Measurements from ENCODE around the gene ARHGAP22.

The ARHGAP22 gene

DNA sequence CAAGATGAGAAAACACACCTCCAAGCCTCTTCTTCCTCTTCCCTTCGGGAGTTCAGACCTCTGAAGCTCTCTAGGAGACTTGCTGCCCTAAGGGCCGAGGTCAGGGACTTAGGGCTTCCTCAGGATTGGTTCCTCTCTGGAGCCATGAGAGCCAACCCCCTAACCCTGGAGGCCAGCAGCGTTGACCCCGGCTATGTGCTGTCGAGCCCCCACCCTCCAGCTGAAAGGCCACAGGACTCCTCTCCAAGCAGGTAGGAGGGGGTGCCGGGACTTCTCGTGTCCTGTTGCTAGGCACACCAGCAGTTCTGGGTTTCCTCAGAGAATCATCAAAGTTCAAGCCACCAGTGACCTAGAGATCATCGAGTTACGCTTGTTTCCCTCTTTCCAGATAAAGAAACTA, 87.4 kb downstream of the ARHGAP22 start:
- no peak for DNase-seq (ENCODE audit: extremely low read depth in 1 of 2, low read depth in 1 of 2)

DNA sequence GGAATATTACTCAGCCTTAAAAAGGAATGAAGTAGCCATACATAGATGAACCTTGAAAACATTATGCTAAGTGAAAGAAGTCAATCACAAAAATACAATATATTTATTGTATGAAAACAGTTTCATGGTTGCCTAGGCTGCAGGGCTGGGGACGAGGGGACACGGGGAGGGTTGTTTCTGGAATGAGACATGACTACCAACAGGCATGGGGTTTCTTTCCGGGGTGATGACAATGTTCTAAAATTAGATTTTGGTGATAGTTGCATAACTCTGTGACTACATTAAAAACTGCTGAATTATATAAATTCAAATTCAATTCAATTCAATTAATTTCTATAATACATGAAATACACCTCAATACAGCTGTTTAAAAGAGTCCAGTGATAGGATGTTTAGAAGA, 88.0 kb downstream of the ARHGAP22 start:
- DNase-seq (ENCODE audit: extremely low read depth in 1 of 2, low read depth in 1 of 2), result no peak

DNA sequence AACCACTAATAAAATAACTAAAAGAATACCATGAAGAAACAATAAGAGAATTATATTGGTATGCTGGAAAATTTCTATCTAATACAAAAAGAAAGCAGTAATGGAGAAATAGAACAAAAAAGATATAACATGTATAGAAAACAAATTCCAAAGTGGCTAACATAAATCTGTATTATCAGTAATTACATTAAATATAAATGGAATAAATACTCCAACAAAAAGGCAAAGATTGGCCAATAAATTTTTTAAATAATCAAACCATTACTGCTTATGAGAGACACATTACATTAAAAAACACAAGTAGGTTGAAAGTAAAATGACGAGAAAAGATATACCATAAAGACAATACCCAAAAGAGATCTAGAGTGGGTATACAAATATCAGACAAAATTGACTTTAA, 90.0 kb downstream of the ARHGAP22 start:
- no peak for DNase-seq (ENCODE audit: extremely low read depth in 1 of 2, low read depth in 1 of 2)

DNA sequence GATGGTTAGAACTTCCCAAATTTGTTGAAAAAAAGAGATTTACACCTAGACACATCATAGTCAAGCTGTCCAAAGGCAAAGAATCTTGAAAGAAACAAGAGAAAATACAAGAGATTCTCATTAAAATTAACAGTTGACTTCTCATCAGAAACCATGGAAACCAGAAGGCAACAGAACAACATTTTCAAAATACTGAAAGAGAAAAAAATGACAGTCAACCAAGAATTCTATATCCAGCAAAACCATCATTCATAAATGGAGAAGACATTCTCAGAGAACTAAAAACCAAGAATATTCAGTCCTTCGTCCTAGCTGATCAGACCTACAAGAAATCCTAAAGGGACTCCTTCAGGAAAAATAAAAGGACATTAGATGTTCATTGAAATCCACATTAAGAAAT, 90.6 kb downstream of the ARHGAP22 start:
- no peak for DNase-seq (ENCODE audit: extremely low read depth in 1 of 2, low read depth in 1 of 2)

DNA sequence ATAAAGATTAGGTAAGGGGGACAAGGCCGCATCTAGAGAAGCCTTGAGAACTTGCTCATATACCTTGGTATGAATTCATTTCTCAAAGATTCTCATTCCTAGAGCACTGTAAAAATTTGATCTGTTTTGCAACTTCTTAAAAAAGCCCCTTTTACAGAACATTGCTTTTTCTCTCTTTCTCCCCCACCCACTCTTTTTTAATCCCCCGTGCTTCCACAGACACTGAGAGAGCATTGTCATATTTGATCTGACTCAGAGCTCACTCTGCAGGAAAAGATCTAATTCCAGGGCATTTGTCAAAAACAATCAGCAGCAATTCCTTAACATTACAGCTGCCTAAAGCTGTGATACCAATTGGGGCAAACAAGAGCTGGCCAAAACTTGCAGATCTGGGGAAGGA, 92.0 kb downstream of the ARHGAP22 start:
- DNase-seq (ENCODE audit: extremely low read depth in 1 of 2, low read depth in 1 of 2), result no peak

DNA sequence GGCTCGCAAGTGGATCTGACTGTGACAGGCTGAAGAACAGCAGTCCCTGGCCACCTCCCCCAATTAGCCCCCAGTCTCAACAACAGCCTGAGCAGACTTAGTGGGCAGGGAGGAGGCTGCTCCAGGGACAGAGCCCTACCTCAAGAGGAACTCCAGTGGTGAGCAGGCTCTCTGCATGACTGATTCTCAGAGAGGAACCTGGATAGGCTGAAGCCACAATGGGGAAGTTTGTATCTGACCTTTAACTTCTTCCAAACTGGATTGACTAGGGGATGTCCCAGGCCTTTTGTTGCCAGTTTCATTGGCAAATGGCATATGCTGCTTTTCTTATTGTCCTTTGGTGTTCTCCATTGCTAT, 93.0 kb downstream of the ARHGAP22 start:
- DNase-seq (ENCODE audit: extremely low read depth in 1 of 2, low read depth in 1 of 2), result no peak

DNA sequence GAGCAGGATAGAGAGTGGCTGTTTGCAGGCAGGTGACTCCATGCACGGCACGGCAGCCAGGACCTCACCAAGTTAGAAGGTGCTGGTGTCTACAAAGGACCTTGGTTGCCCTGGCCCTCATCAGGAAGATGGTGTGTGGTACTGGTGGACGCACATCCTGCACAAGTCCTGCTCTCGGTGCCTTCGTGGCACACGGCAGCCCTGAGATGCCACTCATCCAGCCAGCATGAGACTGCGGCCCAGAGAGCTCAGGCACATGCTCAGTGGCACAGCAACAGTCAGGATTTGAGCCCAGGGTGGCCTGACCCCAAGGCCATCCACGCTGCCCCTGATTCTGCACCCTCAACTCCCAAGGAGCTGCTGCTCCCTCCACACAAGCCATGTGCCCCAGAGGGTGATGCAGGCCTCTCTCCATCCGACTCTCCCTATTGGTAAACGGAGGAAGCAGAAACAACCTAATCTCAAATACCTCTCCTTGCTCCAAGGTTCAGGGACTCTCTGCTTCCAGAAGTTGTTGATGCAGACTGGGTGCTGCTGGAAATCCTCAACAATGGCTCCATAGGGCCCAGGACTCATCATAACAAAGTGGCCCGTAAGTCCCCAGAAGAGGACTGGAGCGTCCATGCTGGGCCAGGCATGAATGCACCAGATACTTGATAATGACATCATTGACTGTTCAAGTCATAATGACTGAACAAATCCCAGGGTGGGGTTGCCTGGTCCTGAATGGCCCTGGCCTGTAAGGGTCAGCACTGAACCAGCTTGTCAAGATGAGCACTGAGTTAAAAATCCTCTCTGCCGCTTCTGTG, 93.6 kb downstream of the ARHGAP22 start:
- DNase-seq (ENCODE audit: extremely low read depth in 1 of 2, low read depth in 1 of 2), result no peak

DNA sequence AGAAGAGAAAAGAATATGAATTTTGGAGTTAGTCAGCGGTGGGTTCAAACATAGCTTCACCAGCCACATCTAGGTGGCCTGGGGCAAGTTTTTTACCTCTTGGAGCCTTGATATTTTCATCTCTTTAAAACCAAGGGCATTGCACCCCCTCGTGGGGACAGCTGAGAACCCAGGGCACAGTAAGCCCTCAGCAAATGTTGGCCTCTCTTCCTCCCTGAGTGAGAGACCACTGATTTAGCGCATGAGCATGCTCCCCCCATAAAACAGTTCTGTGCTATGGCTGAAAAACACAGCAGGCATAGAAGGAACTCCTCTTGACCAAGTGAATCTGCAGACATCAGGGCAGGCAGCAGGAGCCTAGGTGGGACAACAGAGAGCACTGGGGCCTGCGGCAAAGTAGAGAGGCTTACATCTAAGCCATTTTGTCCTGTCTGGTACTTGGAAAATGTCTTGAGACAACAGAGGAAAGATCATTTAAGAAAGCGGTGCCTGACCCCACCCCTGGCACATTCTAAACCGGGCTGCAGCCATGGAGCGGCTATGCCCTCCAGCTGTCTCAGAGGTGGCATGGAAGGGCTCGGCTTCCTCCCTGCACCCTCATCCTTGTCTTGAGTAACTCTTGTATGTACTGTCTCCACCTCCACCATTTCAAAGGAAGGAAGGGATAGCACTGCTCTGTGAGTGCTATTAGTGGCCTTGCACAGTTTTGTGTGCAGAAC, 94.7 kb downstream of the ARHGAP22 start:
- DNase-seq (ENCODE audit: extremely low read depth in 1 of 2, low read depth in 1 of 2), result no peak

DNA sequence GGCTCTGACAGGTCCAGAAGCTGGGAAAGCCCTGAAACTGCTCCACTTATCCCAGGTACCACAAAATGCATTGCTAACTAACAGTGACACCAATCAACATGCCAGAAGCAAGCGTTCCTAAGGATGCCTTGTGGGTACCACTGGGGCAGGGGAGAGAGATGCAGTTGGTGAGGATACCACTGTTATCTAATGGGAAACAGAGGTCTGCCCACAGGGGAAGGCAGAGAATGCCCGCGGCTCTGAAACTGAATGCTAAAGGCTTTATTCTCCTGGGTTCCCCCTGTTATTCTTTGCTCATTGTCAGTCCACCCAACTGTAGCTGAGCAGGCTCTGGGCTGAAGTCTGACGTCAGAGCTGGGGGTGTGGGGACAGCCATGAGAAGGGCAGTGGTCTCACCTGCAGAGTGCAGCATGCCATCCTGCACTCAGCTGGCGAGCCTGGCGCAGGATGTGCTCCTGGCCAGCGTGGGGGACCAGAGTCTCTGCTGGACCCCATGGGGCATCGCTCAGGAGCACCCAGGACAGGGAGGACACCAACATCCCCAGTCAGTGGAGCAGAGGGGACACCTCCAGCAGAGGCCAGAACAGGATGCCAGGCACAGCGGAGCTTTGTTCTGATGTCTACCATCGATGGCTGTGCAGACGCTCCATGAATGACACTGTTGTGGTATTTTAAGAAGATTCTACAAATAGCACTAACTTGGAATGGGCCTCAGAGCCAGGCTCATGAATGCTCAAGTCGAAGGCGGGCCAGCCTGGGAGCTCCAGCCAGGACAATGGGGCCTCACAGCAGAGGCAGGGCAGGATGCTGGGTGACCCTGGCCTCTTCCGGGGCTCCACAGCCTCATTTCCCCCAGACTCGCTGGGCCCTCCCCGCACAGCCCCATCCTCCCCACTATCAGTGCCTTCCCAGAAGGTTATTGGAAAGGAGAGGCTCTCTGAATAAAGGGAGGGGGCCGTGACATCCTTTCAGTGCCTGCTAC, 95.8 kb downstream of the ARHGAP22 start:
- DNase-seq (ENCODE audit: extremely low read depth in 1 of 2, low read depth in 1 of 2), result no peak

DNA sequence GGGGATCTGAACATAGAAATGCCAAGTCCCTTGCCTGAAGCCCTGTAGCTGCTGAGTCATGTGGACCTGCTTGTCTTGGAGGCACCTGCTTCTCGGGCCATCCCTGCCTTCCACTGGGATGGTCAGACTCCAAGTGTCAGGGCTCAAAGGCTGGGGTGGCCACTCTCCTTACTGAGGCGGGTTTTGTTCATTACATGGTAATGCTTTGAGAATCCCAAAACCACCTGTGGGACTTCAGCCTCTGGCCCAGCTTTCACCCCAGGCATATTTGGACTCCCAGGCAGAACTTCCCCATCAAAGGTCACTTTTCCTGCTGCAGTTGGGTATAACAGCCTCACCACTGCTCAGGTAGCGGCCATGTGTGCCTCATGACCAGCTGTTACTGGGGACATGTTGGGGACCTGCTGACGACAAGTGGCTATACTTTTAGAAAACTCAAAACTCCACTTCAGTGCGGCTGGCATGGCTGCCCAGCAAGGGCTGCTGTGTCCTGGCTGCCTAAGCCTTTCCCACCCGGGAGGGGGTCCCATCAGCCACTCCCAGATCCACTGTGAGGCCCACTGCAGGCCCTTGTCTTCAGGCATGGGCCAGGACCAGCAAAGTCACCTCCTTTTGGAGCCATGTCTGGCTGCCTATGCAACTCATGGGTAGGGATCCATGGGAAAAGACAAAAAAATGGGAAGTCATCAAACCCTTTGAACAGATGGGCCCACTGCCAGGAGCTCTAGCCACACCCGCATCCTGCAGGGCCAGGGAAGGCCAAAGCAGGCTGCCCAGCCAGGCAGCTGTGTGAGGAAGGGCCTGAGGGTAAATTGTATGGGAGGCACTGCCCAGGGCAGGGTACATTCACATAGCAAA, 96.7 kb downstream of the ARHGAP22 start:
- DNase-seq (ENCODE audit: extremely low read depth in 1 of 2, low read depth in 1 of 2), result no peak

DNA sequence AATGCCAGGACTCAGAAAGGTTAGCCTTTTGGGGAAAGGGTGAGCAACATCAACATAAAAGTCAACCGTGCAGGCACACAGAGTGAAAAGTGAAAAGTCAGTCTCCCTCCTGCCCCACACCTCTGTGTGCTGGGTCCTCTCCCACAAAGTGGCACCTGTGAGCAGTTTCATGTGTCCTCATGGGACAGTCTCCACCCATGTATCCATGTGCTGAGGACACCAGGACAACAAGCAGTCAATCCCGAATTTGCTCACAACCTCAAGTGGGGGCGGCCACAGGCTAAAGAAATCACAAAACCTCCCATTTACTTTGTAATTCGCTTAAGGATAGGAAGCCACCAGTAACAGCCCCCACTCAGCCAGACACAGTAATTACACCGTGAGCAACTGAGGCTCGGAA, 97.4 kb downstream of the ARHGAP22 start:
- no peak for DNase-seq (ENCODE audit: extremely low read depth in 1 of 2, low read depth in 1 of 2)

DNA sequence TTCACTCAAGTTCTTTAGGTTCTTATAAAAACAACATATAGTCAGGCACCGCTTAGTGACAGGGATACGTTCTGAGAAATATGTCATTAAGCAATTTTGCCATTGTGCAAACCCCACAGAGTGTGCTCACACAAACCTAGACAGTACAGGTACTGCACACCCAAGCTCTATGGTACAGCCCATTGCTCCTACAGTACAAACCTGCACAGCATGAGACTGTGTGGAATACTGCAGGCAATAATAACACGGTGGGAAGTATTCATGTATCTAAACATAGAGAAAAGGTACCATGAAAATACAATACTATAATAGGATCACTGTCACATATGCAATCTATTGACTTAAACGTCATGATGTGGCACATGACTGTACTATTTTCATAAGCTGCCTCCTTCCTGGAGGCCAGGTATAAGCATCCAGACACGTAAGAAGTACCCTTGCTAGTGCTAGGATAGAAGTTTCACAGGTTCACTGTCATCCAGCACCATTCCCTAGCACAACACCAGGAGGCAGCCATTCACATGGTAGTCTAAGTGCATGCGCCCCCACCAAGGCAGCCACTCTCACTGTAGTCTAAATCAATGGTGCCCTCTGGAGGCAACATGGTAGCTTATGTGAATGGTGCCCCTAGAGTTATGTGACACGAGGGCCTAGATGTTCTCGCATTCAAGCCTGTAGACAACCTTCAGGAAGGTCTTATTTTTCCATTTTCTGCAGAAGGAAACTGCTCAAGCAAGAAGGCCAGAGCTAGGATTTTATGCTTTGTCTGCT, 98.5 kb downstream of the ARHGAP22 start:
- DNase-seq (ENCODE audit: extremely low read depth in 1 of 2, low read depth in 1 of 2), result no peak

DNA sequence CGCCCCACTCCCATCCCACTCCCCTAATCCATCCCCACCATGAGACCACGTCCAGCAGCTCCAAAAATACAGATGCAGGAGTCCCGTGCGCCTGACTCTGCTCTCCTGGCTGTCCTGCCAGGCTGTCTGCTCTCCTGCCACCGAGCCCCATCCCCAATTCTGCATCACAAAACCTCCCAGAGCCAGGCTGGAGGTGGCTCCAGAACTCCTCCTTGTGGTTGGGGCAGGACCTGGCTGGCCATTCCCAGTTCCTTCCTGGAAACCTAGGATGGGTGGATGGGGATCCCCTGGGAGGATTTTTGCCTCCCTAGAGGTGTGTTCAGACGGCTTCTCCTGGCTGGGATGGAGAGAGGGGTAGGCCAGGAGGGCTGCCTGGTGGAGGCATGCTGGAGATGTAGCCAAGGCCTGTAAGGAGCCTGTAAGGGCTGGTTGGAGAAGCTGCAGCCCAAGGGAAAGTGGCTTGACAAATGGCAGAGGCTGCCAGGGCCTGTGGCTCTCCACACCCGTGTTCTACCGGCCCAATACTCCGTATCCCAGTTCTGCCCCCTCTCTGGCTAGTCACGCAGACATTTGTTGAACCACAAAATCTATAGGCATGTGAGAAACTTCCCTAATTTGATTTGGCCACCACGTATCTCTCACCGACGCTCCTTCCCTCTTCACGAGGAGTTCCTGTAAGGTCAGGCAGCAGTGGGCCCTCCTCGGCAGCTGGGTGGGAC, 99.3 kb downstream of the ARHGAP22 start:
- DNase-seq (ENCODE audit: extremely low read depth in 1 of 2, low read depth in 1 of 2), result no peak

DNA sequence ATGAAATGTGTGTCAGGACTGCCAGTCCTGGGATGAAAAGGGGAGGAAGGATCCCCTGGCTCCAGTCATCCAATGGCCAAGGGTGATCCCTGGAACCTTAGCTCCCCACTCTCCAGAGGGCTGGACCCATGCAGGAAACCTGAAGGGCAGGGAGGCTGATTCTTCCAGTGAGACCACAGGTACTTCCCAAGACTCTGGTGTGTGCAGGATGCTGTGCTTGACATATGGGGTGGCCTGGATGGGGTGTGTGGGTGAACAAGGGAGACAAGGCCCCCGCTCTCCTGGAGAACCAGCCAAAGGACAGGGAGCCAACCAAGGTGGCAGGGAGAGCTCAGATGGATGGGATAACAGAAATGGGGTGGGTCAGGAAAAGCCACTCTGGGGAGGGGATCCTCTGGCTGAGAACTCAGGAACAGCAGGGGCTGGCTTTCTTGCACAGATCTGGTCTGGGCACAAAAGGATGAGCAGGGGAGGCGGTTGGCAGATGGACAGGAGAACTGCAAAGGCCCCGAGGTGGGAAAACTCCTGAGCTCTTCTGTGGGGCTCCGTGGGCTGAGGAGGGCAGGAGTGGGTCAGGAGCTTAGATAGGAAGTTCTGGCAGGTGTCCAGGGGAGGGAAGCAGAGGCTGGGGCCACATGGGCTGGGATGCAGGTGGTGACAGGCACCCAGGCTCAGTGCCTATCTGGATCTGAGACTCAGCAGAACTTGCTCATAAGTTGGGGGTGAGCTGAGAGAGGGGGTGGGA, 100.6 kb downstream of the ARHGAP22 start:
- no peak for DNase-seq (ENCODE audit: extremely low read depth in 1 of 2, low read depth in 1 of 2)

DNA sequence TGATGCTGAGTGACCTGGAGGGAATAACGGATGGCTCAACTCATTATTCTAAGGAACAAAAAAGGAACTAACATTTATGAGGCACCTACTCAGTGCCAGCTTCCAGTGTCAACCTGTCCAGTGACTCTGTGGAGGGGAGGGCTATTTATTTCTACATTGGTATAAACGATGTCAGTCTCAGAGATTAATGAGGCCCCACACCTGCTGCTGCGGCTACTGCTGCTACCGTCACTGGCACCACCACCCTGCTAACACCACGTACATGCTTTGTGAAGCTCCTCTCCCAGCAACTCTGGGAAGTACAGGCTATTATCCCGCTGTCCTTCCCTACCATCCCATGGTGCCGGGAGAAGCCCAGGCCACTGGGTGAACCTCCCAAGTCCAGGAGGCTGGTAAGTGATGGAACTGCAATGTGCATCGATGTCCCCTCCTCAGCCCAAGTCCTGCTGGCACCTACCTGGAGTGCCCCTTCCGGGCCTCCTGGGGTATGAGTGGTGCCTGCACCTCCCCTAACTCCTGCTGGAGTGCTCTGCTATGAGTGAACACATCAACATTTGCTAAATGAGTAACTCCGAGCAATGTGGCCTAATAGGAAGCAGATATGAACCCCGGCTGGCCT, 101.5 kb downstream of the ARHGAP22 start:
- no peak for DNase-seq (ENCODE audit: extremely low read depth in 1 of 2, low read depth in 1 of 2)

DNA sequence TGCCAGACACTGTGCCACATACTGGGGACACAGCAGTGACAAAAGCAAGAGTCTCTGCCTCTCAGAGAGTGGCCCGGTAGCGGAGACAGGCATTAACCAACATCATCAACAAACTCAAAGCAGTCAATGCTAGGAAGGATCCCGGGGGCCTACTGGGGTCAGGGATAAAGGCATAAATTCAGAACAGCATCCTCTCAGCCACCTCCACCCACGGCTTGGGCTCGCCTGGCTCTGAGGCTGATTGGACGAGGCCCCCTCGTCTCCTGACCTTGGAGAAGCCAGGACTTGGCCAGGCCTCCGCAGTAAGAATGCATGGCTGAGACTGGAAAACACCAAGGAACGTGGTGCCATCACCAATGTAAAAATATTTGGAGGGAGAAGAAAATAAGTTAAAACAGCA, 102.1 kb downstream of the ARHGAP22 start:
- no peak for DNase-seq (ENCODE audit: extremely low read depth in 1 of 2, low read depth in 1 of 2)

DNA sequence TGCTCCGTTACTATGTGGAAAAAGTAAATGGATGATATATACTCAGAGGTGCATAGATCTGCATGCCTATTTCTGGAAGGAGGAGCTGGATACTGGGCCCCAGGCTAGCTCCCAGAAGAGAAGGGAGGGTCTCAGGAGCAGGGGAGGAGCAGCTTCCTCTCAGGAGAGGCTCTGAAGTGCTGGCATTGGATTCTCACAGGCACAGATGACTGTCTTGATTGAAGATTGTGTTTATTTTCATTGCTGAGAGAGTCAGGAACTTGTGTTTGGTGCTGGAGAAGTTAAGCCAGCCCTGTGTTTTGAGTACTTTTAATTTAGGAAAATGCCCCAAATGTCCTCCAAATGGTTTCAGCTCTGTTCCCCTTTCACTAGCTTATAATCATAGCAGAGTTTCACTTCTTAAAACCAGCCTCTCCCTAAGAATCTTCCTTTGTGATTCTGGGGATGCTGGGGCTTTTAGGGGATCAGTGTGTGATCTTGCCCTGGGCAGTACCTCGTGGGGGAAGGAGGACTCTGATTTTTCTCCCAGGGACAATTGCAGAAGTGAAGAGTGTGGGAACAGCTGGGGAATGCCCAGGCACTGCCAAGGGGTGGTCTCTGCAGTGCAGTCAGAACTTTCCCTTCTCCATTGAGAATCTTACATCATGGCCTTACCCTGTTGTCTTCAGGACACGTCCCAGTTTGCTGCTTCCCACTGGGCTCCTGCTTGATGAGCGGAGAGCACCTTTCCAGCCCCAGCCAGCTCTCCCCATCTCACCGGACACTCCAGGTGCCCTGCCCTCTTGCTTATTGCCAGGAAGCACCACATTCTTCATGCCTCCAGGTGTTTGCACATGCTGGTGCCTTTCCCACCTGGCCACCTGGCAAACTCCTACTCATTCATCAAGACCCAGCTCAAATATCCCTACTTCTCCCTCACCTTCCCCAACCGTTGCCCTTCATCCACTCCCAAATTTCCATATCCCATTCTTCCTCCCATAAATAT, 102.8 kb downstream of the ARHGAP22 start:
- DNase-seq (ENCODE audit: extremely low read depth in 1 of 2, low read depth in 1 of 2), result no peak
